Activated naive CD4-positive, alpha-beta T cell treated with anti-CD3 and anti-CD28 coated beads, Interleukin-2, amount 50 U/mL, for 72 hours (primary cell): ENCODE data around the gene CDKN2A. TPM values are rescaled to one million over a fixed set of nuclear protein-coding genes. Genes with fewer than 3 reads are reported as not detected.

Source experiments
- ATAC-seq, 2 donors: fragments of 150-1000 bp; cut with Tn5 transposase; 2 replicates each; pipeline ENCODE4 v1.10.0; 2021; ENCODE audit warnings: mild to moderate bottlenecking in 2 of 2, moderate library complexity in 2 of 2
- DNase-seq, 2 donors: peaks; one replicate each; pipeline ENCODE4 v3.0.0; 2021 to 2022; ENCODE audit warnings: low spot score in 2 of 2
- H3K27ac Mint-ChIP-seq, 2 donors: one replicate each; pipeline ENCODE4 v1.8.0; 2022; ENCODE audit warnings: mild to moderate bottlenecking in 2 of 2, mixed read lengths in 2 of 2
- H3K36me3 Mint-ChIP-seq, 2 donors: one replicate each; pipeline ENCODE4 v1.8.0; 2022; ENCODE audit warnings: mixed read lengths in 2 of 2
- H3K9me3 Mint-ChIP-seq, 2 donors: one replicate each; pipeline ENCODE4 v1.8.0; 2022; ENCODE audit warnings: mixed read lengths in 2 of 2
- total RNA-seq, 2 donors: library from RNA; stranded (reverse); gene quantifications; one replicate each; pipeline ENCODE4 v1.2.3, GENCODE V29; 2022

The CDKN2A gene
- total RNA-seq, 2 donors from 2014 or later = 0.43 to 0.68 TPM

DNA sequence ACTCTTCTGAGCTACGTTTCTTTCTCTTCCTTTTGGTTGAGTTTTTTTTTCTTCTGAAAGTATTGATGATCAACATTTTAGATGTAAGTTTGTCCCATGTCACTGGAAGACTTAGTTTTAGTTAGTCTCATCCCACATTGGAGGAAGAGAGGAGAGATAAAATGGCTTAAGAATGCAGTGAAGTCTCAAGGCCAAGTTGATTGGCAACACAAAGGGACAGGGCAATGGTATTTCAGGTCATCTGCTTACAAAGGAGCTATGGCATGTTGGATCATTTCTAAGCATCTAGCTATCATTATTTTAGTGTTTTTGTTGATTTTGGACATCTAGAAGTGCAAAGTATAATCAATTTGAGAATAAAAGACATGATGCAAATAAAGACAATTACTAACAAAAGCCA lies 58.6 kb downstream of the CDKN2A start:
- Mint-ChIP-seq H3K27ac (no peak overlapping the region), H3K9me3 (no peaks in the 10 kb centered on the region), H3K36me3 (no peaks in the 10 kb centered on the region)
- no peak for ATAC-seq
- DNase-seq = no peak

DNA sequence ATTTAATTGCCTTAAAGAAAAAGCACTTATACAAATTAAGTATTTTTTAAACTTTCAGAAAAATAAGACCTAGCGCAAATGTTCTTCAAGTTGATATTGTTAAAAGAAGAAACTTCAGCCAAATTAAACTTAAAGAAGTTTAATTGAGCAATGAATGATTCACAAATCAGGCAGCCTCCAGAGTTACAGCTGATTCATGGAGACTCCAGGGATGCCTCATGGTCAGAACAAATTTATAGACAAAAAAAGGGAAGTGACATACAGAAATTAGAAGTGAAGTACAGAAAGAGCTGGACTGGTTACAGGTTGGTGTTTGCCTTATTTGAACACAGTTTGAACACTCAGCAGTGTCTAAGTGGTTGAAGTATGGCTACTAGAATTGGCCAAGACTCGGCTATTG lies 60.3 kb downstream of the CDKN2A start:
- DNase-seq (no peak), ATAC-seq (no peak)
- no peak overlapping the region for H3K27ac Mint-ChIP-seq
- H3K9me3 Mint-ChIP-seq = no peaks in the 10 kb centered on the region
- H3K36me3 Mint-ChIP-seq = peaks cover 0 to 7% of the 10 kb centered on the region in 2 donors

DNA sequence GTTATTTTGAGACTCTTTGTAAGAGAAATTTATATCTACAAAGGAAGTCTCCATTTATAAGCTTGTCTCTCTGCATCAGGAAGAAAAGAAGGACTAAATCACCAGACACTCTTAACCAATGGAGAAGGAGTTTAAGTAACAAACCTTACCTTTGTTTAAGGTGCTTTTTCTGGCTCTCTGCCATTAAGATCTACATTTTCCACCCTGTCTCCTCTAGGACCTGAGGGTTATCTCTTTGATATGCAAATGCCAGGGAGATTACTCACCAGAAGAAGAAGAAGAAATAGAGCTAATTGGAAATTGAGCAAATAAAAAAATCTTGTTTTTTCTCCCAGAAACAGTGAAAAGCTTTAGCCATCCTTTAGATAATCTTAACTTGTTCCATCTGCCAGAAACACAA lies 60.9 kb downstream of the CDKN2A start:
- Mint-ChIP-seq H3K36me3 (peaks cover 0 to 7% of the 10 kb centered on the region in 2 donors), H3K27ac (no peak overlapping the region), H3K9me3 (no peaks in the 10 kb centered on the region)
- DNase-seq (no peak), ATAC-seq (no peak)

DNA sequence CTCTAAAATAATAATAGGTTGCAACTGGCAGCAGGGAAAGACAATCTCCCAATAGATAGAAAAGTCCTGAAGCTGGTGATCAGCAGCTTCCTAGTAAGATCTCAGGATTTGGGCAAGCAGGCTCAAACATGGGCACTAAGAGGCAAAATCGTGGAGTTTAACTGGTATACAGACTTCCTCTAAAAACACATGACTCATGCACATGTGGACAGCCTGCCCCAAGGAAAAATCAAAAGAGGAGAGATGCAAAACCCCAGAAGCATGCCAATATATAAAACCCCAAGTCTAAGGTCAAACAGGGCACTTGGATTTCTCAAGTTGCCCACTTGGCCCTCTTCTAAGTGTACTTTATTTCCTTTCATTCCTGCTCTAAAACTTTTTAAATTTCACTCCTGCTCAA lies 62.8 kb downstream of the CDKN2A start:
- no peak overlapping the region for H3K27ac Mint-ChIP-seq
- DNase-seq (no peak), ATAC-seq (no peak)
- H3K36me3 Mint-ChIP-seq = peaks cover 0 to 7% of the 10 kb centered on the region in 2 donors
- H3K9me3 Mint-ChIP-seq = no peaks in the 10 kb centered on the region

DNA sequence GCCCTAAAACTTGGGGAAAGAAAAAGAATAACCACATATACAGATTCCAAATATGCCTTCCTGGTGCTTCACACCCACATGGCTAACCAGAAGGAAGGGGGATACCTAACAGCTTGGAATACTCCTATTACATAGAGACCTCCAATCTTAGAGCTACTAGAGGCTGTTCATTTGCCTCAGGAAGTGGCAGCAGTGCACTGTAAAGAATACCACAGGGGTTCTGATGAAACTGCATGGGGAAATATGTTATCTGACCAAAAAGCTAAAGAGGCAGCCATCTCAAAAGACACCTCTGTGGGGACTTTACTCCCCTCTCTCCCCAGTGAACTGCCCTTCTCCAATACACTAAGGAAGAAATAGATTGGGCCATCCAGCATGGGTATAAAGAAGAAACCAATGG lies 66.4 kb downstream of the CDKN2A start:
- ATAC-seq (no peak), DNase-seq (no peak)
- no peak overlapping the region for H3K27ac Mint-ChIP-seq

DNA sequence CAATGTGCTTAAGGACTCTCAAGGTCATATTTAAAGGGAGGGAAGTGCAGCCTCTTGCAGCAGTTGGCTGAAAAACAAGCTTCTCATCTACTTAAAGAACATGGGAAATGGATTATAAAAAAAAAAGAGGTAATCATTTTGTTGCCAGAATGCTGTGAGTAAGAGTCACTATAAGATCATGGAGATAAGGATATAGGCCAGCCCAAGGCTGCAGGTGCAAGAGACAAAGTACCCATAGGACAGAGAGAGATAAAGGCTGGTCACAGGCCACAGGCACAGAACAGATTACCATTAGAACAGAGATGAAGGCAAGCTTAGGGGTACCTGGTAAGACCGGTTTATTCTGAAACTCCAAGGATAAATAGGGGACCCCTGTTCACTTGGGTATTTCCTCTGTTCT lies 70.5 kb downstream of the CDKN2A start:
- Mint-ChIP-seq H3K9me3 (peaks cover 5 to 6% of the 10 kb centered on the region in 2 donors), H3K36me3 (peaks cover 2 to 3% of the 10 kb centered on the region in 2 donors), H3K27ac (no peak overlapping the region)
- DNase-seq (no peak), ATAC-seq (no peak)

More for the DNA sequence above, 66.4 kb downstream of the CDKN2A start:
- Mint-ChIP-seq H3K9me3 (no peaks in the 10 kb centered on the region), H3K36me3 (peaks cover 0 to 7% of the 10 kb centered on the region in 2 donors)

DNA sequence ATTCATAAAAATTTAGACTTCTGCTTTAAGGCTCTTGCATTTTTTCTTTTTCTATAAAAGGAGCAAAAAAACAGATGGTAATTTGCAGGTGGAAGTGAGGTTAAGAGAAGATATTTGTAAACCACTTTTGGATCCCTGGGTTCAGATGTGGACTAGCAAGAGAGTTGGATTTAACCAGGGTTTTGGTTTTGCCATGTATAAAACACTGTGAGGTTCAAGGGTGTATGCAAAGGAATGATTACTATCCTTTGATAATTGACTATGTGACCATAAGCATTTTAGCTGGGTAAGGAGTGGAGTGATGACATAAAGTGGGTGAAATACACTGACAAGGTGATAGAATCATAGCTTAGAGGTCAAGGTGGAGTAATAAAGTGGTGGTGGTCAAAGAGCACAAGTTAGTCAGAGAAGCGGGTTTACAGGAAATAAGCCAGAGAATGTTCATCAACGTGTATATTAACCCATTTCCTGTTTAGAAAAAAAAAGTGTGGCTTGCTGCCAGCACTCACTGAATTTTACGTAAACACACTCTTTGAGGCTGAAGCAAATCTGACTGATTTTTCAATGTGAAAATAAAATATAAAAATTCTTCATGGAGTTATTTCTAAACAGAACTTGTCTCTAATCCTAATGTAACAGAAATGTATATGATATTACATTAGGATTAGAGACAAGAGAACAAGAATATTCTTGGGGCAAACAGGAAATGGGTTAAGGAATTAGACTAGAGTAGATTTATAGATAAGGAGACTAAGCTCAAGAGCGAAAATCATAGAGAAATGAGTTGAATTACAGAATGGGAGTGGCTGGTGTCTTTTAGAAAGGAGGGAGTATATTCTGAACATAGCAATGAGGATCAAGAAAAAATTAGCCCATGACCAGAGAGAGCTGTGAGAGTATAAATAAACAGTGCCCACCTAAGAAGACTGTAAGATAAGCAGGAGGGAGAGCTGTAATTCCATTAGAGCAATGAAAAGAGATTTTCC lies 74.5 kb downstream of the CDKN2A start:
- peak in 1 of 2 donors; percentile 4 for DNase-seq
- Mint-ChIP-seq H3K27ac (peak overlapping the region in 1 of 2 donors; percentile 22), H3K9me3 (peaks cover 9 to 26% of the 10 kb centered on the region in 2 donors), H3K36me3 (peaks cover 6 to 9% of the 10 kb centered on the region in 2 donors)
- ATAC-seq = peak; percentile 51 to 55

Other genes with a start within 250 kb of the CDKN2A start
- gene MTAP, start 191.8 kb downstream of the CDKN2A start, total RNA-seq = 10 to 100 TPM; 50.2 to 56.8 TPM
- under 1 TPM in 1 of 2 donors, not detected in 1; 0.20 TPM for gene CDKN2B-AS1, start 399 bp upstream of the CDKN2A start, total RNA-seq
- gene CDKN2B, start 14.9 kb upstream of the CDKN2A start, total RNA-seq = under 1 TPM; 0.09 to 0.23 TPM